HG02973 (cell line): ENCODE measurements around the gene RAB19.
"Not testable (repeated sequence)": the region's sequence is repeated elsewhere in the genome, so short reads cannot be mapped to it uniquely, and the experiment has no call there.

ENCODE experiments used
- ATAC-seq: cut with Tn5 transposase; IDR thresholded peaks from one replicate; pipeline ENCODE4 v1.9.1; 2021; ENCODE audit warnings: moderate library complexity; ENCODE audit not compliant: unreplicated experiment

Gene RAB19

GRCh38 chr7:140451716-140452115 lies 47.9 kb downstream of the RAB19 start:
- no peak for ATAC-seq

- no peak for ATAC-seq
Observed at GRCh38 chr7:140453273-140453672, 49.4 kb downstream of the RAB19 start.

GRCh38 chr7:140453785-140454656 lies 50.2 kb downstream of the RAB19 start:
- ATAC-seq, result not testable (repeated sequence)

- no peak for ATAC-seq
Observed at GRCh38 chr7:140454657-140455015, 50.8 kb downstream of the RAB19 start.

GRCh38 chr7:140455743-140456142 lies 51.9 kb downstream of the RAB19 start:
- ATAC-seq, result no peak

- ATAC-seq, result no peak
Observed at GRCh38 chr7:140456551-140457051, 52.7 kb downstream of the RAB19 start.

GRCh38 chr7:140458201-140458600 lies 54.3 kb downstream of the RAB19 start:
- ATAC-seq, result no peak

- ATAC-seq, result no peak
Observed at GRCh38 chr7:140458916-140459315, 55.1 kb downstream of the RAB19 start.

GRCh38 chr7:140463111-140463510 lies 59.3 kb downstream of the RAB19 start:
- no peak for ATAC-seq

- no peak for ATAC-seq
Observed at GRCh38 chr7:140475747-140476333, 72.0 kb downstream of the RAB19 start.

GRCh38 chr7:140476698-140477261 lies 72.9 kb downstream of the RAB19 start:
- ATAC-seq, result no peak
